ENCODE measurements around the gene RNF215.

RNF215 gene

GRCh38 chr22:30386960-30387827 lies at the start of gene RNF215:
TSS of gene RNF215 (minus strand) at chr22:30387411. CDS start at chr22:30387313, 98 bp downstream.
- Histone ChIP-seq H3K27ac (ENCODE audit: low read depth, low read length) (no peak within 1 kb of the TSS), H3K9ac (ENCODE audit: low read length) (peak within 1 kb of the TSS; percentile 58)

GRCh38 chr22:30436196-30436595 lies 49.0 kb upstream of the RNF215 start:
- H3K27me3 ChIP-seq (ENCODE audit: control insufficient read depth, insufficient read depth, low read length): no peaks in the 10 kb centered on the region
- no peak overlapping the region for H3K9ac ChIP-seq (ENCODE audit: low read length)
- no peak overlapping the region for H3K27ac ChIP-seq (ENCODE audit: low read depth, low read length)
- no peaks in the 10 kb centered on the region for H3K9me3 ChIP-seq (ENCODE audit: control insufficient read depth, insufficient read depth, low read depth, low read length)
- no peak overlapping the region for H3K4me3 ChIP-seq (ENCODE audit: low read depth, low read length)
- H3K36me3 ChIP-seq (ENCODE audit: control insufficient read depth, insufficient read depth, low read length): no peaks in the 10 kb centered on the region
- peaks cover 5% of the 10 kb centered on the region; the same call in 1 of the 2 replicates for H3K4me1 ChIP-seq (ENCODE audit: control insufficient read depth, insufficient read depth, low read length)

More at GRCh38 chr22:30386960-30387827, at the start of gene RNF215:
- H3K36me3 ChIP-seq (ENCODE audit: control insufficient read depth, insufficient read depth, low read length): peaks cover 17% of the 10 kb centered on the region
- peaks cover 12% of the 10 kb centered on the region for H3K9me3 ChIP-seq (ENCODE audit: control insufficient read depth, insufficient read depth, low read depth, low read length)
- peaks cover 12% of the 10 kb centered on the region; the same call in 1 of the 2 replicates for H3K4me1 ChIP-seq (ENCODE audit: control insufficient read depth, insufficient read depth, low read length)
- H3K4me3 ChIP-seq (ENCODE audit: low read depth, low read length): peak within 1 kb of the TSS; percentile 79
- no peaks in the 10 kb centered on the region for H3K27me3 ChIP-seq (ENCODE audit: control insufficient read depth, insufficient read depth, low read length)

- Histone ChIP-seq H3K4me1 (ENCODE audit: control insufficient read depth, insufficient read depth, low read length) (peaks cover 5% of the 10 kb centered on the region; the same call in 1 of the 2 replicates), H3K27me3 (ENCODE audit: control insufficient read depth, insufficient read depth, low read length) (no peaks in the 10 kb centered on the region), H3K36me3 (ENCODE audit: control insufficient read depth, insufficient read depth, low read length) (no peaks in the 10 kb centered on the region), H3K9ac (ENCODE audit: low read length) (no peak overlapping the region), H3K27ac (ENCODE audit: low read depth, low read length) (no peak overlapping the region), H3K9me3 (ENCODE audit: control insufficient read depth, insufficient read depth, low read depth, low read length) (no peaks in the 10 kb centered on the region), H3K4me3 (ENCODE audit: low read depth, low read length) (no peak overlapping the region)
Measured at GRCh38 chr22:30435674-30436126, 48.5 kb upstream of the RNF215 start.

- Histone ChIP-seq H3K4me3 (ENCODE audit: low read depth, low read length) (no peak overlapping the region), H3K9me3 (ENCODE audit: control insufficient read depth, insufficient read depth, low read depth, low read length) (no peaks in the 10 kb centered on the region), H3K36me3 (ENCODE audit: control insufficient read depth, insufficient read depth, low read length) (no peaks in the 10 kb centered on the region), H3K27me3 (ENCODE audit: control insufficient read depth, insufficient read depth, low read length) (no peaks in the 10 kb centered on the region), H3K27ac (ENCODE audit: low read depth, low read length) (no peak overlapping the region), H3K4me1 (ENCODE audit: control insufficient read depth, insufficient read depth, low read length) (peaks cover 5% of the 10 kb centered on the region; the same call in 1 of the 2 replicates), H3K9ac (ENCODE audit: low read length) (no peak overlapping the region)
Measured at GRCh38 chr22:30434843-30435242, 47.6 kb upstream of the RNF215 start.

- no peaks in the 10 kb centered on the region for H3K27me3 ChIP-seq (ENCODE audit: control insufficient read depth, insufficient read depth, low read length)
- H3K4me3 ChIP-seq (ENCODE audit: low read depth, low read length): no peak overlapping the region
- H3K36me3 ChIP-seq (ENCODE audit: control insufficient read depth, insufficient read depth, low read length): peaks cover 3% of the 10 kb centered on the region; the same call in 1 of the 2 replicates
- H3K9me3 ChIP-seq (ENCODE audit: control insufficient read depth, insufficient read depth, low read depth, low read length): no peaks in the 10 kb centered on the region
- H3K27ac ChIP-seq (ENCODE audit: low read depth, low read length): no peak overlapping the region
- peaks cover 5% of the 10 kb centered on the region; the same call in 1 of the 2 replicates for H3K4me1 ChIP-seq (ENCODE audit: control insufficient read depth, insufficient read depth, low read length)
- H3K9ac ChIP-seq (ENCODE audit: low read length): no peak overlapping the region
Measured at GRCh38 chr22:30433773-30434172, 46.6 kb upstream of the RNF215 start.

GRCh38 chr22:30433227-30433626 lies 46.0 kb upstream of the RNF215 start:
- Histone ChIP-seq H3K36me3 (ENCODE audit: control insufficient read depth, insufficient read depth, low read length) (peaks cover 8% of the 10 kb centered on the region), H3K4me1 (ENCODE audit: control insufficient read depth, insufficient read depth, low read length) (peaks cover 5% of the 10 kb centered on the region; the same call in 1 of the 2 replicates), H3K27me3 (ENCODE audit: control insufficient read depth, insufficient read depth, low read length) (no peaks in the 10 kb centered on the region), H3K9me3 (ENCODE audit: control insufficient read depth, insufficient read depth, low read depth, low read length) (no peaks in the 10 kb centered on the region), H3K27ac (ENCODE audit: low read depth, low read length) (no peak overlapping the region), H3K9ac (ENCODE audit: low read length) (no peak overlapping the region), H3K4me3 (ENCODE audit: low read depth, low read length) (no peak overlapping the region)

- H3K9me3 ChIP-seq (ENCODE audit: control insufficient read depth, insufficient read depth, low read depth, low read length): no peaks in the 10 kb centered on the region
- H3K4me1 ChIP-seq (ENCODE audit: control insufficient read depth, insufficient read depth, low read length): peaks cover 5% of the 10 kb centered on the region; the same call in 1 of the 2 replicates
- H3K4me3 ChIP-seq (ENCODE audit: low read depth, low read length): no peak overlapping the region
- no peak overlapping the region for H3K27ac ChIP-seq (ENCODE audit: low read depth, low read length)
- no peaks in the 10 kb centered on the region for H3K27me3 ChIP-seq (ENCODE audit: control insufficient read depth, insufficient read depth, low read length)
- no peak overlapping the region for H3K9ac ChIP-seq (ENCODE audit: low read length)
- H3K36me3 ChIP-seq (ENCODE audit: control insufficient read depth, insufficient read depth, low read length): peaks cover 15% of the 10 kb centered on the region
Measured at GRCh38 chr22:30432520-30432919, 45.3 kb upstream of the RNF215 start.

GRCh38 chr22:30432096-30432495 lies 44.9 kb upstream of the RNF215 start:
- H3K4me3 ChIP-seq (ENCODE audit: low read depth, low read length): no peak overlapping the region
- no peak overlapping the region for H3K27ac ChIP-seq (ENCODE audit: low read depth, low read length)
- no peaks in the 10 kb centered on the region for H3K27me3 ChIP-seq (ENCODE audit: control insufficient read depth, insufficient read depth, low read length)
- no peaks in the 10 kb centered on the region for H3K9me3 ChIP-seq (ENCODE audit: control insufficient read depth, insufficient read depth, low read depth, low read length)
- peaks cover 5% of the 10 kb centered on the region; the same call in 1 of the 2 replicates for H3K4me1 ChIP-seq (ENCODE audit: control insufficient read depth, insufficient read depth, low read length)
- H3K9ac ChIP-seq (ENCODE audit: low read length): no peak overlapping the region
- peaks cover 20% of the 10 kb centered on the region for H3K36me3 ChIP-seq (ENCODE audit: control insufficient read depth, insufficient read depth, low read length)

- Histone ChIP-seq H3K4me3 (ENCODE audit: low read depth, low read length) (no peak overlapping the region), H3K4me1 (ENCODE audit: control insufficient read depth, insufficient read depth, low read length) (peaks cover 9% of the 10 kb centered on the region; the same call in 1 of the 2 replicates), H3K27me3 (ENCODE audit: control insufficient read depth, insufficient read depth, low read length) (no peaks in the 10 kb centered on the region), H3K9me3 (ENCODE audit: control insufficient read depth, insufficient read depth, low read depth, low read length) (no peaks in the 10 kb centered on the region), H3K36me3 (ENCODE audit: control insufficient read depth, insufficient read depth, low read length) (peaks cover 21% of the 10 kb centered on the region), H3K27ac (ENCODE audit: low read depth, low read length) (no peak overlapping the region), H3K9ac (ENCODE audit: low read length) (no peak overlapping the region)
Measured at GRCh38 chr22:30430933-30431332, 43.7 kb upstream of the RNF215 start.

- H3K36me3 ChIP-seq (ENCODE audit: control insufficient read depth, insufficient read depth, low read length): peaks cover 21% of the 10 kb centered on the region
- no peak overlapping the region for H3K27ac ChIP-seq (ENCODE audit: low read depth, low read length)
Measured at GRCh38 chr22:30429887-30430286, 42.7 kb upstream of the RNF215 start.

GRCh38 chr22:30427871-30428270 lies 40.7 kb upstream of the RNF215 start:
- Histone ChIP-seq H3K27ac (ENCODE audit: low read depth, low read length) (no peak overlapping the region), H3K36me3 (ENCODE audit: control insufficient read depth, insufficient read depth, low read length) (peaks cover 21% of the 10 kb centered on the region), H3K4me1 (ENCODE audit: control insufficient read depth, insufficient read depth, low read length) (peaks cover 10% of the 10 kb centered on the region; the same call in 1 of the 2 replicates), H3K27me3 (ENCODE audit: control insufficient read depth, insufficient read depth, low read length) (no peaks in the 10 kb centered on the region), H3K4me3 (ENCODE audit: low read depth, low read length) (no peak overlapping the region), H3K9ac (ENCODE audit: low read length) (no peak overlapping the region), H3K9me3 (ENCODE audit: control insufficient read depth, insufficient read depth, low read depth, low read length) (no peaks in the 10 kb centered on the region)

More at GRCh38 chr22:30429887-30430286, 42.7 kb upstream of the RNF215 start:
- Histone ChIP-seq H3K4me3 (ENCODE audit: low read depth, low read length) (no peak overlapping the region), H3K9ac (ENCODE audit: low read length) (no peak overlapping the region), H3K9me3 (ENCODE audit: control insufficient read depth, insufficient read depth, low read depth, low read length) (no peaks in the 10 kb centered on the region), H3K4me1 (ENCODE audit: control insufficient read depth, insufficient read depth, low read length) (peaks cover 5% of the 10 kb centered on the region; the same call in 1 of the 2 replicates), H3K27me3 (ENCODE audit: control insufficient read depth, insufficient read depth, low read length) (no peaks in the 10 kb centered on the region)
